GM12878 (cell line): ENCODE data around the gene MGRN1. TPM values are rescaled to one million over a fixed set of nuclear protein-coding genes. Genes with fewer than 3 reads are reported as not detected.

Source experiments
- ATAC-seq: fragments of 200-7000 bp; cut with Tn5 transposase; 3 replicates; pipeline ENCODE4 v1.9.1; 2020; ENCODE audit warnings: mild to moderate bottlenecking, moderate library complexity
- BruUV-seq: library from RNA; stranded (reverse); fragments of 400-500 nt; replicated peaks from 2 replicates; lab custom pipeline; 2021; lab: Mats Ljungman, UMichigan
- CTCF ChIA-PET: fragments of 300-600 bp; sonication (Branson Sonifier 250); formaldehyde crosslinking; extraction: SDS; loops from one replicate; lab custom pipeline; 2021; ENCODE audit warnings: inconsistent platforms; lab: Yijun Ruan, JAX
- POLR2A ChIA-PET: fragments of 350-600 bp; formaldehyde crosslinking; extraction: SDS; loops from one replicate; lab custom pipeline; 2021; ENCODE audit warnings: inconsistent platforms; lab: Charles Lee
- RAD21 ChIA-PET: fragments of 300-600 bp; sonication (Branson Sonifier 250); formaldehyde crosslinking; loops from one replicate; lab custom pipeline; 2023; ENCODE audit warnings: antibody characterized with exemption; ENCODE audit not compliant: unreplicated experiment; lab: Charles Lee
- SMC1A ChIA-PET: fragments of 300-600 bp; sonication (Branson Sonifier 250); formaldehyde crosslinking; loops from one replicate; lab custom pipeline; 2023; ENCODE audit not compliant: unreplicated experiment, uncharacterized antibody; lab: Charles Lee
- DNase-seq: peaks from one replicate; pipeline ENCODE4 v3.0.0-alpha.2; 2011; ENCODE audit warnings: low read depth, low spot score
- FAIRE-seq: peaks from 3 replicates; lab custom pipeline; 2011; peaks lifted over from hg19 to GRCh38; lab: Jason Lieb, UNC
- H2AFZ ChIP-seq: 2 replicates; pipeline ENCODE4 v1.6.0; 2011; ENCODE audit warnings: low read depth, low read length, control low read depth; ENCODE audit not compliant: control insufficient read depth
- H3K27ac ChIP-seq: 2 replicates; pipeline ENCODE4 v1.5.1; 2011; ENCODE audit warnings: control low read depth; ENCODE audit not compliant: control insufficient read depth, insufficient read depth
- H3K27me3 ChIP-seq, 2 experiments: replicated peaks in 1 of 2; 2 replicates each; pipeline versions ENCODE4 v1.6.0 to v1.6.1; 2011; ENCODE audit warnings: low read length in 1 of 2; ENCODE audit not compliant: control insufficient read depth in 2 of 2, insufficient read depth in 2 of 2
- H3K36me3 ChIP-seq, 2 experiments: 2 replicates each; pipeline ENCODE4 v1.5.1; 2011; ENCODE audit warnings: low read length in 1 of 2; ENCODE audit not compliant: control insufficient read depth in 2 of 2, insufficient read depth in 2 of 2
- H3K4me1 ChIP-seq: 2 replicates; pipeline ENCODE4 v1.6.1; 2011; ENCODE audit warnings: mild to moderate bottlenecking, low read length, moderate library complexity, mixed read lengths; ENCODE audit not compliant: control insufficient read depth, insufficient read depth
- H3K4me2 ChIP-seq: 2 replicates; pipeline ENCODE4 v1.6.0; 2011; ENCODE audit warnings: control low read depth; ENCODE audit not compliant: control insufficient read depth, insufficient read depth
- H3K4me3 ChIP-seq: fragments of 200-600 bp; sonication (generic); 2 replicates; pipeline ENCODE4 v1.5.1; 2016
- H3K79me2 ChIP-seq: 2 replicates; pipeline ENCODE4 v1.6.0; 2011; ENCODE audit warnings: low read length; ENCODE audit not compliant: control insufficient read depth, insufficient read depth
- H3K9ac ChIP-seq: 2 replicates; pipeline ENCODE4 v1.8.0; 2011; ENCODE audit warnings: low read length, control low read depth, mixed read lengths; ENCODE audit not compliant: control insufficient read depth, insufficient read depth
- H3K9me3 ChIP-seq: replicated peaks from 3 replicates; pipeline ENCODE4 v1.5.1; 2011; ENCODE audit warnings: mild to moderate bottlenecking, low read length; ENCODE audit not compliant: control insufficient read depth, insufficient read depth
- H4K20me1 ChIP-seq: 2 replicates; pipeline ENCODE4 v1.6.0; 2011; ENCODE audit not compliant: control insufficient read depth, insufficient read depth
- CREB1 ChIP-seq: IDR thresholded peaks from 2 replicates; pipeline ENCODE4 v1.6.1; 2012; ENCODE audit warnings: low read depth, mild to moderate bottlenecking, inconsistent platforms
- EGR1 ChIP-seq, 2 experiments: IDR thresholded peaks; 1 replicate in 1 of 2; 2 replicates in 1 of 2; pipeline ENCODE4 v1.6.1; 2011 to 2012; ENCODE audit warnings: low read depth in 2 of 2, low read length in 2 of 2, borderline replicate concordance in 1 of 2, mild to moderate bottlenecking in 1 of 2, moderate library complexity in 1 of 2
- FOXK2 ChIP-seq: fragments of 450-650 bp; IDR thresholded peaks from 2 replicates; pipeline ENCODE4 v1.6.1; 2017; ENCODE audit warnings: mild to moderate bottlenecking, moderate library complexity
- HDGF ChIP-seq: fragments of 450-650 bp; IDR thresholded peaks from 2 replicates; pipeline ENCODE4 v1.6.1; 2016; ENCODE audit warnings: antibody characterized with exemption
- HSF1 ChIP-seq: fragments of 150-350 bp; IDR thresholded peaks from 2 replicates; pipeline ENCODE4 v1.6.1; 2014; ENCODE audit warnings: mild to moderate bottlenecking, low read depth, low read length
- SPI1 ChIP-seq: IDR thresholded peaks from 2 replicates; pipeline ENCODE4 v1.6.1; 2011; ENCODE audit warnings: low read depth, mild to moderate bottlenecking, low read length, moderate library complexity, borderline replicate concordance; ENCODE audit not compliant: insufficient read depth
- TCF7 ChIP-seq: IDR thresholded peaks from 2 replicates; pipeline ENCODE4 v1.6.1; 2014; ENCODE audit warnings: antibody characterized with exemption, borderline replicate concordance
- WRNIP1 ChIP-seq: IDR thresholded peaks from 2 replicates; pipeline ENCODE4 v1.6.1; 2011; ENCODE audit warnings: low read depth, low read length, improper control_type of control experiment, borderline replicate concordance
- WGBS: methylation state at CpG from one replicate; pipeline ENCODE4 v1.1.6; 2016; ENCODE audit warnings: low lambda C conversion rate; ENCODE audit not compliant: insufficient replicate concordance, insufficient coverage; ENCODE audit errors: missing lambda C conversion rate; 5-methylcytosine and 5-hydroxymethylcytosine counted together
- in situ Hi-C: fragments of 300-500 bp; cut with MboI; formaldehyde crosslinking; loops from 9 replicates; pipeline ENCODE4 v1.14.3; 2018; ENCODE audit warnings: mixed read lengths
- intact Hi-C: fragments of 100-400 bp; cut with micrococcal nuclease; formaldehyde crosslinking; loops from one replicate; pipeline ENCODE4 v1.14.2; 2022; ENCODE audit not compliant: unreplicated experiment
- polyA plus RNA-seq, 11 experiments: library from polyadenylated mRNA; depleted of rRNA in 4 of 11; unstranded in 6 of 11; stranded (reverse) in 5 of 11; fragments of >200 nt; fragmentation: Nextera tagmentation in 4 of 11; fragmentation: Illumina TruSeq in 1 of 11; extraction: Ambion mirVana in 4 of 11; extraction: Trizol in 1 of 11; gene quantifications; 1 replicate in 1 of 11; 2 replicates in 10 of 11; pipeline versions ENCODE4 v1.2.1 to v1.2.3, GENCODE V29; 2011 to 2016; ENCODE audit warnings: inconsistent platforms in 2 of 11, missing spikeins in 2 of 11, low read depth in 1 of 11
- total RNA-seq, 4 experiments: library from RNA; depleted of rRNA in 3 of 4; stranded (reverse); fragments of >200 nt in 3 of 4; fragmentation: Illumina TruSeq in 1 of 4; extraction: Trizol in 1 of 4; gene quantifications; 2 replicates each; pipeline versions ENCODE4 v1.2.1 to v1.2.3, GENCODE V29; 2013 to 2021
- TF ChIP-seq, protein P1 (sequence below): fragments of 450-650 bp; IDR thresholded peaks from 2 replicates; pipeline ENCODE4 v1.6.1; 2016; ENCODE audit warnings: mild to moderate bottlenecking, moderate library complexity, borderline replicate concordance

Gene MGRN1
- total and polyA plus RNA-seq, 10 of the 15 experiments (the other 5 are each of a cell fraction or from before 2014, with no cell fraction given): 0.35 to 86.7 (median 14.6) TPM

GRCh38 chr16:4580250-4580649 lies 44.4 kb upstream of the MGRN1 start (continued):
- TF ChIP-seq, protein P1, sequence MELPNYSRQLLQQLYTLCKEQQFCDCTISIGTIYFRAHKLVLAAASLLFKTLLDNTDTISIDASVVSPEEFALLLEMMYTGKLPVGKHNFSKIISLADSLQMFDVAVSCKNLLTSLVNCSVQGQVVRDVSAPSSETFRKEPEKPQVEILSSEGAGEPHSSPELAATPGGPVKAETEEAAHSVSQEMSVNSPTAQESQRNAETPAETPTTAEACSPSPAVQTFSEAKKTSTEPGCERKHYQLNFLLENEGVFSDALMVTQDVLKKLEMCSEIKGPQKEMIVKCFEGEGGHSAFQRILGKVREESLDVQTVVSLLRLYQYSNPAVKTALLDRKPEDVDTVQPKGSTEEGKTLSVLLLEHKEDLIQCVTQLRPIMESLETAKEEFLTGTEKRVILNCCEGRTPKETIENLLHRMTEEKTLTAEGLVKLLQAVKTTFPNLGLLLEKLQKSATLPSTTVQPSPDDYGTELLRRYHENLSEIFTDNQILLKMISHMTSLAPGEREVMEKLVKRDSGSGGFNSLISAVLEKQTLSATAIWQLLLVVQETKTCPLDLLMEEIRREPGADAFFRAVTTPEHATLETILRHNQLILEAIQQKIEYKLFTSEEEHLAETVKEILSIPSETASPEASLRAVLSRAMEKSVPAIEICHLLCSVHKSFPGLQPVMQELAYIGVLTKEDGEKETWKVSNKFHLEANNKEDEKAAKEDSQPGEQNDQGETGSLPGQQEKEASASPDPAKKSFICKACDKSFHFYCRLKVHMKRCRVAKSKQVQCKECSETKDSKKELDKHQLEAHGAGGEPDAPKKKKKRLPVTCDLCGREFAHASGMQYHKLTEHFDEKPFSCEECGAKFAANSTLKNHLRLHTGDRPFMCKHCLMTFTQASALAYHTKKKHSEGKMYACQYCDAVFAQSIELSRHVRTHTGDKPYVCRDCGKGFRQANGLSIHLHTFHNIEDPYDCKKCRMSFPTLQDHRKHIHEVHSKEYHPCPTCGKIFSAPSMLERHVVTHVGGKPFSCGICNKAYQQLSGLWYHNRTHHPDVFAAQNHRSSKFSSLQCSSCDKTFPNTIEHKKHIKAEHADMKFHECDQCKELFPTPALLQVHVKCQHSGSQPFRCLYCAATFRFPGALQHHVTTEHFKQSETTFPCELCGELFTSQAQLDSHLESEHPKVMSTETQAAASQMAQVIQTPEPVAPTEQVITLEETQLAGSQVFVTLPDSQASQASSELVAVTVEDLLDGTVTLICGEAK: no peak
- no peak for TF ChIP-seq EGR1 (IDR thresholded peaks at IDR 0.05; ENCODE audit: borderline replicate concordance in 1 of 2, low read depth in 2 of 2, low read length in 2 of 2)
- no peak for TF ChIP-seq TCF7
- TF ChIP-seq WRNIP1: no peak
- TF ChIP-seq FOXK2: no peak
- TF ChIP-seq CREB1: no peak

GRCh38 chr16:4583906-4584305 lies 40.7 kb upstream of the MGRN1 start:
- Histone ChIP-seq H3K4me1 (no peaks in the 10 kb centered on the region), H2AFZ (no peak overlapping the region), H3K79me2 (no peaks in the 10 kb centered on the region), H3K9me3 (peaks cover 8% of the 10 kb centered on the region; the same call in 2 of the 3 replicates), H3K4me3 (no peak overlapping the region), H3K9ac (no peak overlapping the region), H3K36me3 (no peaks in the 10 kb centered on the region), H4K20me1 (no peaks in the 10 kb centered on the region), H3K27me3 (no peaks in the 10 kb centered on the region; a peak in 1 of 4 replicates), H3K27ac (no peak overlapping the region), H3K4me2 (no peak overlapping the region)
- BruUV-seq: no TSS peak
- TF ChIP-seq HSF1 (no peak), HDGF (no peak), SPI1 (no peak)
- RAD21 ChIA-PET: interaction anchor here (0.7 kb wide), 1 partner anchor 139 kb away, joined by 4 read pairs; no protein-coding TSS in a partner anchor
- POLR2A ChIA-PET: no interaction called here
- WGBS: 56% methylated on average over 4 of the region's 4 CpGs
- DNase-seq (no peak), FAIRE-seq (no peak), ATAC-seq (no peak)
- intact Hi-C loops (loop anchor here (2.0 kb wide), 1 partner anchor 77 kb away; no protein-coding TSS in a partner anchor), in situ Hi-C loops (no loop called here)
- CTCF ChIA-PET: no interaction called here
- SMC1A ChIA-PET: no interaction called here
